NCI-H2029 (cell line): ENCODE measurements around the gene CAPN9.

ENCODE experiments used
- DNase-seq: peaks from one replicate; lab custom pipeline; 2025; lab: John Stamatoyannopoulos, UW

CAPN9 gene

DNA sequence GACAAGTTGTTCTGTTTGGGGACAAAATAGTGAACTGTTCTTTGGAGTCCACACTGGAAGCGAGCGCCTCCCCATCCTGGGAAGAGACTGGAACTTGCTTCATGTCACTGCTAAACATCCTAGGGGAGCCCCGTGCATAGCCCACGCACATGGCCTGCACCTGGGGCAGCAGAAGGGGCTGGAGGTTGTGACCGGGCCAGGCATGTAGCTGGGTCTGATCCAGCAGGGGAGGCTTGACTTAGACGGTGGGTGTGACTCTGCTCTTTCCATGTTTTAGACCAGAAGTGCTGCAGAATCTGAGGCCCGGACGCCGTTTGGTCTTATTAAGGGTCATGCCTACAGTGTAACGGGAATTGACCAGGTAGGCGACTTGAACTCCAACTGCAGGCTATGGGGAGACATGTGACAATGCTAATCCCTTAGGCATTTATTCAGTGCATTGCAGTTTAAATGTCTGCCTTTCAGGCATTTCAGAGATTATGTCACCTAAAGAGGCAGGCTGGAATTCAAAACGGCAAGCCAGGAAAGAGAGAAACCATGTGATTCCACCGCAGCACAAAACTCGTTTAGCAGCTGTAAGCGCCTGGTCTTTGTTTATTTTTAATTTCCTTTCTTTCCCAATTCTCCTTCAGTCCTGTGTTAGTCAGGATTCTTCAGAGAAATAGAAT lies 21.8 kb downstream of the CAPN9 start:
- no peak for DNase-seq

DNA sequence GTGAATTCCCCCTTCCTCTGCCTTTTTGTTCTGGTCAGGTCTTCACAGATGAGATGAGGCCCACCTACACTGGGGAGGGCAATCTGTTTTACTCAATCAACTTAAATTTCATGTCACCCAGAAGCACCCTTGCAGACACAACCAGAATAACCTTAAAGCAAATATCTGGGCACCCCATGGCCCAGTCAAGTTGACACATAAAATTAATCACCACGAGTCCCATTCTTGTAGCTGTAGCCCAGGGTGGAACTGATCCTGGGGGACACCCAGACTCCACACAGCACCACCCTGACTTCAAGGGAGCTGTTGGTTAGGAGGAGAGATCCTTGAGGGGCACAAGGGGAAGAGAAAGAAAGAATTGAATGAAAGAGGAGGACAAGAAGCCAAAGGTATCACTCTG lies 23.1 kb downstream of the CAPN9 start:
- no peak for DNase-seq

DNA sequence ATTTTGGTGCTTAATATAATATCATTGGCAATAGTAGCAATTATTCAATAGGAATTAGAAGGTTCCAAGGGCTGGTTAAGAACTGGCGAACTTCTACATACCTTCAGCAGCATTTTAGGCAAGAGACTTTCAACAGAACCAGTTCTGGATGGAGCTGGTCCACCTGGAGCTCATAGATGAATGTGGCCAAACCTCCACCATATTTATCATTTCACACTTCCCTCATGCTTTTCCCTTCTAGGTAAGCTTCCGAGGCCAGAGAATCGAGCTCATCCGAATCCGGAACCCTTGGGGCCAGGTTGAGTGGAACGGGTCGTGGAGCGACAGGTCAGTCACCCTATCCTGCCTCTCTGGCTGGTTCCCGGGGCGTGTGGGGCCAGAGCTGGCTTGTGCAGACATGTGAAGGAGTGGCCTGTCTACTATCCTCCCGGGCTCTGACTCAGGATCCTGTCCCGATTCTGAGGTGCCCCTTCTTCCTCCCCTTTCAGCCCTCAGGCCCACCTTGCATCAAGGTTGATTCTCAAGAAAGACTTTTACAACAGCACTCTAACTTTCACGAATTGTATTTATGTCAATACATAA lies 24.7 kb downstream of the CAPN9 start:
- no peak for DNase-seq

DNA sequence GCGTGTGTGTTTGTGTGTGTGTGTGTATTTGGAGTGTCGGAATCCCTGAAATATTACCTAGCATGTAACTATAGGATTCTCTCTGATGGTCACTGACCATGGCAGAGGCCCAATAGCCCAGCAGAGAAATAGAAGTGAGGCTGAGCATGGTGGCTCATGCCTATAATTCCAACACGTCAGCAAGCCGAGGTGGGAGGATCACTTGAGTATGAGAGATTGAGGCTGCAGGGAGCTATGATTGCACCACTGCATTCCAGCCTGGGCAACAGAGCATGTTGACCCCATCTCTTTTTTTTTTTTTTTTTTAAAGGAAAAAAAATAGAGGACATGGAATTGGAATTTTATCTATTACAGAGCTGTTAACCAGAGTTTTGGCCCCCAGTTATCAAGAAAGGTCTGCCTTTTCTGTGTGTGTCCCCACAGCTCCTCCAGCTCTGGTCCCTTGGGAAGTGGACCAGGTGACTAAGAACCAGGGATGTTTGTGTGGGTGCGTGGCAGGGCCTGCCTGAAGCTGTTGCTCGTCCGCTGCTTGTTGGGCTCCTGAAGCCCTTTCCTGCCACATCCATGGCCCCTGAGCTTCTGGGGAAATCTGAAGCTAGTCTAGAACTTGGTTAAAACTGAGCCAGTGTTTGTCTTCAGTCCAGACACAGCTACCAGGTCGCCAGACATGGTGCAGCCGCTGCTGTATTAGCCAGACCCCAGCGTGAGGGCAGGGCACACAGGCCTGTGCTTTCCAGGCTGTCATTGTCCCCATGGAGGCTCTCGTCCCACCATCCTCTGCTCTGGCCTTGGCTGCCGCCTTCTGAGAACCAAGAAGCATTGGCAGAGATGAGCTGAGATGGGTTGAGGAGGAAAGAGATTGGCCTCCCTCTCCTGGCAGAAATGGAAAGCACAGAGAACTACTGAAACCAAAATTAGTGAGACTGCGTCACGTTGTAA lies 25.5 kb downstream of the CAPN9 start:
- no peak for DNase-seq

DNA sequence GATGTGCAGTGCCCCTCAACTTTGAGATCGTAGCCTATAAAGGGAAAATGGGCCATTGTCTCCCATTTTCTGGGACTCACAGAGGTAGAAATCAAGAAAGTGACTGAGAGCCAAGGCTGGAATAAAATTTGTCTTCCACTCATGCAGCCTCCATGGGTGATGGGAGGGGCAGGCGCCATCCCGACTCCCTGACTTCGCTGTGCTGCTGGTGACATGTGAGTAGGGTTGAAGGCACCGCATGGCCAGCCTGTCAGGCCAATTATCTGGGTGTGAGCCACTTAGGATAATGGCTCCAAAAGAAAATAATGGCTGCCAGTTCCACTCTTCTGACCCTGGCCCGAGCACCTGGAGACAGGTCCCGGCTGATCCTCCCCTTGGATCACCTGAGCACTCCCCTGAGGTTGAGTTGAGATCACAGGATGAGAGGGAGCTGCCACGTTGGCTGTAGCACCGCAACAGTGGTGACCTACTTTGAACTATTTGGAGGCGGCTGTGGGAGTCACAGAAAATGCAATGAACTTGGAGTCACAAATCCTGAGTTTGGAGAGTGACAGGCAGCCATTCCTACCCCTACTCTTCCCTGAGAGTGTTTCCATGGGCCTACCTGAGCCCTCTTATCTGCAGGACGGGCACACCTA lies 26.3 kb downstream of the CAPN9 start:
- DNase-seq, result no peak

DNA sequence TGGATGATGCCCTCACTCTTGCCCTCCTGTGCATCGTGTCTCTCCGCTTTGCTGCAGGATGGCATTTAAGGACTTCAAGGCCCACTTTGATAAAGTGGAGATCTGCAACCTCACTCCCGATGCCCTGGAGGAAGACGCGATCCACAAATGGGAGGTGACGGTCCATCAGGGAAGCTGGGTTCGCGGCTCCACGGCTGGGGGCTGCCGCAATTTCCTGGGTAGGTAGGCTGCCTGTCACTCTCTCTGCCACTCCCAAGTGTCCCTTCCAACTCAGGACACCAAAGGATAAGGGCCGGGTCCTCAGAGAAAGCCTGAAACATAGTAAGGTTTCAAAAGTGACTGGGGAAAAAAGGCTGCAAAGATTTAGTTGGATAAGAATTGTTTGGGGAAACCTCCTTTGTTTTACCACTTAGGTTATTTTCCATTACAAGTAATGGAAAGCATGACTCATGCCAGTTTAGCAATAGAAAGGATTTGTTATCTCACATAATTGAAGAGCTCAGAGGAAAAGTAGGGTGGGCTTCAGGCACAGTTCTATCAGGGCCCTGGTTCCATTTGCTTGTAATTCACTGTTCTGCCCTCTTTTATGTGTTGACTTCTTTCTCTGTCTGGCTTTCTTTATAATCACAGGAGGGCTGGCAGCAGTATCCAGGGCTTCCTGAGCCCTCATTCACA lies 31.9 kb downstream of the CAPN9 start:
- no peak for DNase-seq

DNA sequence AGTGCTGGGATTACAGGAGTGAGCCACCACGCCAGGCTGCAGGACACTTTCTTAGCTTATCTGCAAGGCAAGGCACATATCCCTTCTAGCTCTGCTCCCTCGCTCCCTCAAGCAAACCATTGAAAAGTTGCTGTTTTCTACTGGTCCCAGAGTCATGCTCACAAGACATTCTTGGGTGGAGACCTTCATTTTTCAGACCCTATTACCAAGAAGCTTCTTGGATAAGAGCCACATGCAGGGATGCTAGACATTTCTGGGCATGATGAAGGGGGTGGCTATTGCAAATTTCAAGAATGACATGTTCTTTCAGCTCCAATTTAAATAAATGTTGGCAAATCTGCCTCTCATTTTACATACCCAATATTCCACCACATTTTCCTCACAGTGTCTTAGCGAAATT lies 33.9 kb downstream of the CAPN9 start:
- DNase-seq, result no peak

DNA sequence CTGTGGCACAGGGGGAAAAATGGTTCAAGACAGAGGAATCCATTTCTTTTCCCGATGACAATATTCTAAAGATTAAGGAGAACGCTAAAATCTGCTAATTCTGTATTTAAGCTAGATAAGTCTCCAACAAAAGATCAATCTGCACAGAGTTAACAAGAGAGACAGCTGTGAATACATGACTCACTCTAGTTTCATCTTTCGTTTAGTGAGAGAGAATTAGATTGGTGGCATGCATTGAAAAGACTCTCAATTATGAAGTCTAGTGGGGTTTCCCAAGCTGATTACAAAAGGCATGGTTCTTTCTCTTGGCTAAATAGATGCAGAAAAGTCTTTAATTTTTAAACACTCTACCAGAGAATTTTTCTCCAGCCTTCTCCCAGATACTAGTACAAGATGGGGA lies 34.4 kb downstream of the CAPN9 start:
- no peak for DNase-seq

DNA sequence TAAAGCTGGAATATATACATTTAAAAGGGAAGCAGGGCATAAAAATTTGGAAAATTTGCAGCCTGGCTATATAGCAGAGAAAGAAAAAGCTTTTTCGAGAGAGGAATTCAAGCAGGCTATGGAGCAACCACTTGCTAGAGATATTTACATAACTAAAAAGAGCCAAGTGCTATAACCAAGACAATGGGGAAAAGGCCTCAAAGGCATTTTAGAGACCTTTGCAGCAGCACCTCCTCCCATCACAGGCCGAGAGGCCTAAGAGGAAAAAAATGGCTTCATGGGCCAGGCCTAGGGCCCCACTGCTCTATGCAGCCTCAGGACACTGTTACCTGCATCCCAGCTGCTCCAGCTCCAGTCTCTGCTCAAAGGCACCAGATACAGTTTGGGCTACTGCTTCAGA lies 37.0 kb downstream of the CAPN9 start:
- no peak for DNase-seq

DNA sequence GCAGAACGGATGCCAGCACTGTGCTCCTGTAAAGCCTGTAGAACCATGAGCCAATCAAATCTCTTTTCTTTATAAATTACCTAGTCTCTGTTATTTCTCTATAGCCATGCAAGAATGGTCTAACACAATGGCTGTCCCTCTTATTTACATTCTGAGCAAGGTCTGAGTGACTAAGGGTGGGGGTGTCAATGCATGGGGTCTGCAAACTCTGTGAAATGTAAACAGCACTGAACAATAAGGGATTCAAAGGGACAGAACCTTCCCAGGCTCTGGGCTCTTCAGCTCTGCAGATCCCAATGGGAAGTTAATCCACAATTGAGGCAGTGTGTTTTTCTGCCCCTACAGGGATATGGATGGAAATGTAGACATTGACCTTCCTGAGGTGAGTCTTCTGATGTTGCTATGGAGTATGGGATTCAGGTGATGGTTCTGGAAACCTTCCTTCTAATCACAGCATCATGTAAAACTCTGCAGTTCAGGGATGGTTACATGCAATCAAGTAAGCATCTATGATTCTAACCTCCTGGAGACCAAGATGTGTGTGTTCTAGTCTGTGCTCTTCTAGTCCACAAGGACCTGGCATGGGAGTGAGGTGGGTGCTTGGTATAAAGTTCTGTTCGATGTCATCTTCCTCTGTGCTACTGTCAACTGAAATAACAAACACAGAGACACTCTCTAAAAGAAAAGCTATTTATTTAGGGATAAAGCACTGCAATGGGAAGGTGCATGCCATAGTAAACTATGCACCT lies 38.6 kb downstream of the CAPN9 start:
- DNase-seq, result no peak

DNA sequence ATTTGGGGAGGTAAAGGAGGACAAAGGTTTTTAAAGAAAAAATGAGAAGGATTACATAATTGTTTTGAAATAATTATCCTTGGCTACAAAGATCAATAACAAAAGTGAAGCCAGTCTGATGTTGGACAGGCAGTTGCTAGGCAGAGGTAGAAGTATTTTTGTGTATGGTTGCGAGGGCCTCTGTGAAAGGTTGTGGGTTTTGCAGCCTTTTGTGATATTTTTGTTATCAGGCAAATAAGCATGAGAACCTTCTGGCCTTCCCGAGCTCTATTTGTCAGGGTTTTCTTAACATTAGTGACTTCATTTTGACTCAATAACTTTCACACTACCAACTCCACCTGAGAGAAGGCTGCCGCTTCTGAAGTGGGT lies 39.2 kb downstream of the CAPN9 start:
- DNase-seq, result no peak

DNA sequence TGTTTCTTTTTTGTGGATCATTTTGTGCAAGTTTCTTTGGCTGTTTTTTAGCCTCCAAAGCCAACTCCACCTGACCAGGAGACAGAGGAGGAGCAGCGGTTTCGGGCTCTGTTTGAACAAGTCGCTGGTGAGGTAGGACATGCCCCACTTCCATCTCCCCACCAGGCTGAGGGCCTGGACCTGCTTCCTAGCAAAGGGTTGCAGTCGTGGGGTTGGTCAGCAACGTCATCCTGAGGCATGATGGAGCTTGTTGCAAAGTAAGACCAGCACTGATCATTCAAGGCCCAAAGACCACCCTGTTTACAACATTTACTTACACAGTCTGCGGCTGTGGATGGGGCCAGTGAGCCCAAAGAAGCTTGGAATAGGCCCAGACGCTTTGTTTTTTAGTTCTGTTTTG lies 40.3 kb downstream of the CAPN9 start:
- DNase-seq, result no peak

DNA sequence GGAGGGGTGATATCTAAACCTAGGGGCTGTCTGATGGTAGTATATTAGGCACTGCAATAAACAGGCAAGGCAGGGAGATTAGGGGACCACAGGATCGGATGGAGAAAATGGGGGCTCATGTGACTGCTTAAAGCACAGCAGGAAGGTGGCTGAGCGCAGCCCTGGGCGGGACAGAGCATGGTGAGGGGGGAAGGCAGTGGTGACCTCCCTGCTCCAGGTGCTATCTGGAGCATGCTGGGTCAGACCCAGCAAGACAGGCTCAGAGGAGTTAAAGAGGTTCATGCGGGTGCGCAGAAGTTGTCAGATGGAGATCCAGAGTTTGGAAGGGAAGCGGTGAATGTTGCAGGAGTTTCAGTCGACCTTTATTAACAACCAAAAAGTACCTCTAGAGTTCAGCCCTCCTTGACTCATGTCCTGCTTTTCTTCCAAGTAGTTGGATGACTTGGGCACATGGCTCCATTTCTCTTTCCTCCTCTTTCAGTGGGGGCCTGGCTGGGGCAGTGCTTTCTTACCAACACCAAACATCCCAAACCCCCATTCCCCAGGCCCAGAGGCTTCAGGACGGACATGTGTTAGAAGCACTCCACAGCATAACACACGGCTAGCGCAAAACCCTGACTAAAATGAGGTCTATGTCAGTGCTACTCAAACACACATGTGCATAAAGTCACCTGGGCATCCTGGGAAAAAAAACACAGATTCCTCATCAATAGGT lies 41.5 kb downstream of the CAPN9 start:
- DNase-seq, result no peak

DNA sequence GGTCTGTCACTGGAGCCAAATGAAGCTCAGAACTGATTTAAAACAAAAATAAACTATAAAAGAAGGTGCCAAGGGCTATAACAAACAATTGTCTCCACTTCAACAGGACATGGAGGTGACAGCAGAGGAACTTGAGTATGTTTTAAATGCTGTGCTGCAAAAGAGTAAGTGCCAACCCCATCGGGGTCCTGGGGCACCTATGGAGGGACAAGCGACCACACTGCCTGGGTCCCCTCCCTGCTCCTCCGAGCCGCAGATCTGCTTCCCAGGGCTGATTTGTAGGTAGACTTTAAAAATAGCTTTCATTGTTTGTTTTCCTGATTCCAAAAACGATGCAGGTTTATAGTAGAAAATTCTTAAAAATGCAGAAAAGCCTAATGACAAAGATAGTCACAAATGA lies 42.8 kb downstream of the CAPN9 start:
- no peak for DNase-seq

DNA sequence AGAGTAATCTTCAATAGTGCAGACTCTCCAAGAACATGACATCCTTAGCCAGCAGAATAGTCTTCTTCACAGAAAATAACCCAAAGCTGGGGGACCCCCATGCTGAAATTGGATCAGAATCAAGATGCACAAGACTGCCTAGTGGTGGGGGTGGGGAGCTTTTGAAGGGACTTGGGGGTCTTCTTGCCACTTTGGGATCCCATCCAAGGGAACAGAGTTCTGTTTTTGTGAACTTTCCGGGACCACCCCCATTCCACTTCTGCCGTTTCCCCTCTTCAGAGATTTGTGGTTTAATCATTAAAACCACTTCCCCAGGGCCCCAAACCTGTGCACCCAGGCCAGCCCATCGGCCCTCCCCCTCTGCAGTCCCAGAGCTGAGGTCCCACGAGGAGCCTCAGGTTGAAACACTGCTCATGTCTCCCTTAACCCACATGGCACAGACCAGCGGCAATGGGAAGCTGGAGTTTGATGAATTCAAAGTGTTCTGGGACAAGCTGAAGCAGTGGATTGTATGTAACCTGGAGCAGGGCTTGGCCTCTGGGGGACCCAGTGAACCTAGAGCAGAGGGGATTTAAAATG lies 44.9 kb downstream of the CAPN9 start:
- DNase-seq, result no peak

DNA sequence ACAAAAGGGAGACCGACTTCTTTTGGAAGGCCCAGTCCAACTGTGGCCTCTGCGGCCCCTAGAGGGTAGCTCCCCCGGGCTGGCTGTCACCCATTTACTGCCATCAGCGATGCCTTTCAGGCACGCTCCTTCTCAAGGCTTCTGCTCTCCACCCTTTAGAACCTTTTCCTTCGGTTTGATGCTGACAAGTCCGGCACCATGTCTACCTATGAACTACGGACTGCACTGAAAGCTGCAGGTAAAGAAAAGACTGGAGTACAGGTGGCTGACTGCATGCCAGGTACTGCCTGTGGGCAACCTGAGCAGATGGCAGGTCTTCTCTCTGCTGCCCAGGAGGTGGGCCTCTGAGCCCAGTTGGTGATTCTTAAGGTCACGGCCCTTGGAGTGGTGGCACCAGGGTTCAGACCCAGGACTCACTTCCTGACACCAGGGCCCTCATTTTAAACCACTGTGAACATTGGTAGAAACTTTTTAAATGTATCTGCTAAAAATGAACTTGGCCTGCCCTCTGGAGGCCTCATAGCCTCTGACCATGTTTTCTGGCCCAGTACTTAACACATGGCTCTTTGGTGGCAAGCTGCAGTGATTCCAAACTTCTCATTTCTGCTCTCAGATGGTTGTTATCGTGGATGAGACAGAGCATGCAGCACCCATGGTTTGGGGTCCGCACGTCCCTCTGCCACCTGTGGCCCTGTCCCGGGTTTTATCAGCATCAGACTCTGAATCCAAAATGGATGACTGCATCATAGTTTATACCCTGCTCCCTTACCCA lies 45.7 kb downstream of the CAPN9 start:
- DNase-seq, result no peak

DNA sequence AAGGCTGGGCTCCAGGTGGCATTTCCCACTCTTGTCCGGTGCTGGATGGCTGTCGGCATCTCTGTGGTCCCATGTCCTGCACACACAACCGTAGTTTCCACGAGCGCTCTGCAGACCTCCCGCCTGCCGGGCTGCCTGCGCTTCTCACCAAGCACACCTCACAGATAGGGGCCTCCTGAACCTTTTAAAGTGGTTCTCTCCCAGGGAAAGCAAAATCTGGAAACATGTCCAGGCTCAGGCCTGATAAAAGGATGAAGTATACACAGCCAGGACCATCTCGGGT lies 46.2 kb downstream of the CAPN9 start:
- DNase-seq, result no peak

DNA sequence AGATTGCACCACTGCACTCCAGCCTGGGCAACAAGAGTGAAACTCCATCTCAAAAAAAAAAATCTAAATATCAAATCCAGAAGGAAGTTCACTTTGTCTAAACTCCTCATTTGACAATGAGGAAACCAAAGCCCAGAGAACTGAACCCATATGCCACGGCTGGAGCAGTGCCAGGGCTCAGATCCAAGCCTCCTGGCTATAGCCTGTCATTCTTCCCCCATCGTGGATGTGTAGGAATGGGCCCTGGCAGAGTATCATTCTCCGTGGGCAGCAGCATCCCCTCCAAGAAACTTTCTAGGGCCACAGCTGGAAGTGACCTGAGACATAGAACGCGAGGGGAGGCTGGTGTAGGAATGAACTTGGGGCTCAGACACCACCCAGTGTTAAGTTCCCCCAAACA lies 47.2 kb downstream of the CAPN9 start:
- no peak for DNase-seq

DNA sequence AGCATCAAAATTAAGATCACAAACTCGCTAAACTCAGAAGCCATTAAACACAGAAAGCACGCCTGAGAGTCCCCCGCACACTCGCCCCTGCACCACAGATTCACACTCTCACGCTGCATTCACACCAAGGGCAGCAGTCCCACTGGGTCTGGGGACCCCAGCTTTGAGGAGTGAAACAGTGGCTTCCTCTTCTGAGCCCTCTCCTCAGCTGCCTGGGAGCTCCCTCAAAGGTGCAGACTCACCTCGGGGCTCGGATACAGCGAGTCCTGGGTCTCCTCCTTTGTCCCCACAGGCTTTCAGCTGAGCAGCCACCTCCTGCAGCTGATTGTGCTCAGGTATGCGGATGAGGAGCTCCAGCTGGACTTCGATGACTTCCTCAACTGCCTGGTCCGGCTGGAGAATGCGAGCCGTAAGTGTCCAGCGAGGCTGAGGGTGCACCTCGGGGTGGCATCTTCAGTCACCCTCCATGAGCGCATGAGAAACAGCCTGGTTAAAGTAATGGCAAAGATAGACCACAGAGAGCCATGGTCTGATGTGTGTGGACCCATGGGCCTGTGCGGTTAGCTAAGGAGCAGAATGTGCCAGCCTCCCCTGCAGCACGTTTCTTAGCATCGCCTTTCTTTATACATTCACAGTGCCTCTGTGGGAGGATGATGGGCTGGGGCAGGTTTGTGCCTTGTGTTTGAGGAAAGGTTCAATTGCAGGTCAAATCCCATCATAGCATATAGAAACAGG lies 47.9 kb downstream of the CAPN9 start:
- no peak for DNase-seq
